Gastrocnemius medialis (tissue), 4 donors: ENCODE data around the gene PRELP. TPM values are rescaled to one million over a fixed set of nuclear protein-coding genes. Genes with fewer than 3 reads are reported as not detected.
A peak's percentile ranks its signal among the peaks of the same experiment; 100 is the strongest.

Experiments
- ATAC-seq, 2 donors: fragments of 150-250 bp; one replicate each; pipeline ENCODE4 v1.9.1; 2016
- DNase-seq, 2 donors: peaks; one replicate each; pipeline ENCODE4 v3.0.0-alpha.2; 2019
- H3K27ac ChIP-seq, 4 donors: fragments of 200-600 bp; sonication (generic); 1 replicate in 1 of 4; 2 replicates in 3 of 4; pipeline ENCODE4 v1.5.1; 2016 to 2018; ENCODE audit warnings: mild to moderate bottlenecking in 2 of 4, moderate library complexity in 1 of 4
- H3K27me3 ChIP-seq, 3 donors: fragments of 200-600 bp; sonication (generic) in 2 of 3; 1 replicate in 1 of 3; 2 replicates in 2 of 3; pipeline versions ENCODE4 v1.5.1 to v1.6.0; 2016 to 2019; ENCODE audit warnings: mild to moderate bottlenecking in 1 of 3, moderate library complexity in 1 of 3
- H3K36me3 ChIP-seq, 2 donors: fragments of 200-600 bp; sonication (generic) in 1 of 2; one replicate each; pipeline ENCODE4 v1.5.1; 2017 to 2018
- H3K4me1 ChIP-seq, 2 donors: fragments of 200-600 bp; sonication (generic) in 1 of 2; one replicate each; pipeline ENCODE4 v1.5.1; 2016 to 2017; ENCODE audit warnings: mild to moderate bottlenecking in 2 of 2
- H3K4me3 ChIP-seq, 4 donors: fragments of 200-600 bp; sonication (generic) in 3 of 4; 1 replicate in 1 of 4; 2 replicates in 3 of 4; pipeline ENCODE4 v1.5.1; 2016 to 2019; ENCODE audit warnings: mild to moderate bottlenecking in 2 of 4
- H3K9me3 ChIP-seq, 3 donors: fragments of 200-600 bp; sonication (generic) in 2 of 3; 1 replicate in 1 of 3; 2 replicates in 2 of 3; pipeline ENCODE4 v1.5.1; 2016 to 2019
- POLR2A ChIP-seq, 2 donors: fragments of 450-650 bp; IDR thresholded peaks; one replicate each; pipeline ENCODE4 v1.6.1; 2017; ENCODE audit warnings: antibody characterized with exemption in 2 of 2, mild to moderate bottlenecking in 2 of 2, moderate library complexity in 2 of 2
- in situ Hi-C, 4 donors: fragments of 200-750 bp; cut with MboI; loops; one replicate each; pipeline versions ENCODE4 v1.15.0 to v1.8.0; 2017; ENCODE audit warnings: low sequenced_read_pairs in 4 of 4
- intact Hi-C: fragments of 100-400 bp; cut with DNase I; formaldehyde crosslinking; loops from one replicate; pipeline ENCODE4 v1.15.1; 2023; ENCODE audit warnings: low total_unique reads
- total RNA-seq, 4 donors: library from RNA; depleted of rRNA; stranded (reverse); fragments of >200 nt; gene quantifications; one replicate each; pipeline versions ENCODE4 v1.1.0 to v1.2.3, GENCODE V29; 2016
- TF ChIP-seq, protein P1 (sequence below), 5 experiments: fragments of 450-650 bp in 3 of 5; fragments of 200-600 bp in 2 of 5; sonication (generic) in 2 of 5; IDR thresholded peaks in 4 of 5; conservative IDR thresholded peaks in 1 of 5; 1 replicate in 4 of 5; 2 replicates in 1 of 5; pipeline ENCODE4 v1.5.1; 2016 to 2019; ENCODE audit warnings: antibody characterized with exemption in 5 of 5, mild to moderate bottlenecking in 3 of 5, moderate library complexity in 3 of 5

PRELP gene
- total RNA-seq, 4 donors from 2014 or later, result 12.2 to 32.6 (median 16.9) TPM

DNA sequence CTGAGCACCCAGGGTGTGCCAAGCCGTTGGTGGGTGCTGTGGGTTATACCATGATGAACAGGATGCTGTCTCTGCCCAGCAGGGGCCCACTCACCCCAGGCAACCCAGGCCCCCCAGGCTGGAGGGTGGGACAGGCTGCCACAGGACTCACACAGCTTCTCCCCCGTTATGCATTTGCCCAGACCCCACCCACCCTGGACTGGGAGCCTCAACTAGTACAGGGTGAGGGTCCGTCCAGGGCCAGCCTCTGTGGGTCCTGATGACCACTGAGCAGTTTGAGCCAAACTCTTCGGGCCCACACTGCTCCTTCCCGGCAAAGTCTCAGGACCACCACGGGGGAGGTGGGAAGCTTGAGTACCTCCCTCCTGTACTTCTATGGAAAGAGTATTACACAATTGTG, 3.8 kb upstream of the PRELP start:
- Histone ChIP-seq H3K27ac (no peak overlapping the region), H3K4me3 (no peak overlapping the region), H3K27me3 (no peaks in the 10 kb centered on the region), H3K9me3 (no peaks in the 10 kb centered on the region), H3K36me3 (no peaks in the 10 kb centered on the region), H3K4me1 (peaks cover 9 to 15% of the 10 kb centered on the region in 2 donors)
- ATAC-seq, result no peak
- in situ Hi-C loops (loop anchor here in 1 of 4 donors (10.0 kb wide), 1 partner anchor 107 kb away; no protein-coding TSS in a partner anchor), intact Hi-C loops (no loop called here)
- DNase-seq, result no peak
- no peak for TF ChIP-seq POLR2A (IDR thresholded peaks at IDR 0.05)
- TF ChIP-seq, protein P1, sequence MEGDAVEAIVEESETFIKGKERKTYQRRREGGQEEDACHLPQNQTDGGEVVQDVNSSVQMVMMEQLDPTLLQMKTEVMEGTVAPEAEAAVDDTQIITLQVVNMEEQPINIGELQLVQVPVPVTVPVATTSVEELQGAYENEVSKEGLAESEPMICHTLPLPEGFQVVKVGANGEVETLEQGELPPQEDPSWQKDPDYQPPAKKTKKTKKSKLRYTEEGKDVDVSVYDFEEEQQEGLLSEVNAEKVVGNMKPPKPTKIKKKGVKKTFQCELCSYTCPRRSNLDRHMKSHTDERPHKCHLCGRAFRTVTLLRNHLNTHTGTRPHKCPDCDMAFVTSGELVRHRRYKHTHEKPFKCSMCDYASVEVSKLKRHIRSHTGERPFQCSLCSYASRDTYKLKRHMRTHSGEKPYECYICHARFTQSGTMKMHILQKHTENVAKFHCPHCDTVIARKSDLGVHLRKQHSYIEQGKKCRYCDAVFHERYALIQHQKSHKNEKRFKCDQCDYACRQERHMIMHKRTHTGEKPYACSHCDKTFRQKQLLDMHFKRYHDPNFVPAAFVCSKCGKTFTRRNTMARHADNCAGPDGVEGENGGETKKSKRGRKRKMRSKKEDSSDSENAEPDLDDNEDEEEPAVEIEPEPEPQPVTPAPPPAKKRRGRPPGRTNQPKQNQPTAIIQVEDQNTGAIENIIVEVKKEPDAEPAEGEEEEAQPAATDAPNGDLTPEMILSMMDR (IDR thresholded peaks at IDR 0.05 in 4 of 5, conservative IDR thresholded peaks at IDR 0.05 in 1 of 5), result no peak

DNA sequence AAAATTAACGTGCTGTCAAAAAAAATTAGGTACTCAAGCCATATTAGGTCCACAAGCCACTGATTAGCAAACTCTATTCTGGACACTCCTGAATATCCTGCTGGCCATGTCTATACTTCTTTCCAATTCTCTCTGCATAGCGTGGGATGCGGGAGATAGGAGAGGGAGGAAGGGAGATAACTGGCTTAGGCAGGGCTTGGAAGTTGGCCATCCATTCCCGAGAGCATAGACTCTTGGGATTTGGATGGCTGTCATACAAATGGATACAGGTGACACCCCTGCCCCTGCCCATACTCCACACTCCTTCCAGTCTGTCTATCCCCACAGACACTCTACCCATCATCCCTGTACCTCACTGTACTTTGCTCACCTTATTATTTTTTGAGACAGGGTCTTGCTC, 2.3 kb upstream of the PRELP start:
- no peaks in the 10 kb centered on the region for H3K27me3 ChIP-seq
- H3K4me3 ChIP-seq, result no peak overlapping the region
- in situ Hi-C loops (loop anchor here in 1 of 4 donors (10.0 kb wide), 1 partner anchor 108 kb away; no protein-coding TSS in a partner anchor), intact Hi-C loops (no loop called here)
- TF ChIP-seq, protein P1 (IDR thresholded peaks at IDR 0.05 in 4 of 5, conservative IDR thresholded peaks at IDR 0.05 in 1 of 5), result no peak
- no peak for TF ChIP-seq POLR2A (IDR thresholded peaks at IDR 0.05)
- peaks cover 0 to under 1% of the 10 kb centered on the region in 2 donors for H3K4me1 ChIP-seq
- DNase-seq (no peak), ATAC-seq (no peak)
- no peaks in the 10 kb centered on the region for H3K9me3 ChIP-seq
- no peaks in the 10 kb centered on the region for H3K36me3 ChIP-seq
- H3K27ac ChIP-seq, result no peak overlapping the region

DNA sequence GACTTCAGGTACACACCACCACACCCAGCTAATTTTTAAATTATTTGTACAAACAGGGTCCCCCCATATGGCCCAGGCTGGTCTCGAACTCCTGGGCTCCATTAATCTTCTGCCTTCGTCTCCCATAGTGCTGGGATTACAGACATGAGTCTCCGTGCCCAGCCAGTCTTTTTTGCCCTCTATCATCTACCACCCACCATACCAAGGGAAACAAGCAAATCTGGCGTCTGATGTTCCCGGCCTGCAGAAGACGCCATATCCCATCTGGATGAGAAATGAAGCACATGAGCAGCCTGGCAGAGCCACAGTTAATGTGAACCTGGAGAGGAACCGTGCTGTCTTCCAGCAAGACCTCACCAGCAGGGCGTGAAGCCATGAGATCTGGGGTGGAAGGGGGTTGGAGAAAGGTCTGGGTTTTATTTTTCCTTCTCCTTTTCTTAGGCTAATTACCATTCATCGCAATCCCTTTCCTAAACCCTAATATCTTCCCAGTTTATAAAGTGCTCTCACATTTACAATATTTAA, 1.8 kb upstream of the PRELP start:
- DNase-seq (no peak), ATAC-seq (no peak)
- Histone ChIP-seq H3K4me1 (no peaks in the 10 kb centered on the region), H3K36me3 (no peaks in the 10 kb centered on the region), H3K27me3 (no peaks in the 10 kb centered on the region), H3K4me3 (no peak overlapping the region), H3K27ac (no peak overlapping the region), H3K9me3 (no peaks in the 10 kb centered on the region)
- TF ChIP-seq POLR2A (IDR thresholded peaks at IDR 0.05), result no peak
- TF ChIP-seq, protein P1 (IDR thresholded peaks at IDR 0.05 in 4 of 5, conservative IDR thresholded peaks at IDR 0.05 in 1 of 5), result no peak
- intact Hi-C loops (no loop called here), in situ Hi-C loops (loop anchor here in 1 of 4 donors (10.0 kb wide), 1 partner anchor 109 kb away; no protein-coding TSS in a partner anchor)

DNA sequence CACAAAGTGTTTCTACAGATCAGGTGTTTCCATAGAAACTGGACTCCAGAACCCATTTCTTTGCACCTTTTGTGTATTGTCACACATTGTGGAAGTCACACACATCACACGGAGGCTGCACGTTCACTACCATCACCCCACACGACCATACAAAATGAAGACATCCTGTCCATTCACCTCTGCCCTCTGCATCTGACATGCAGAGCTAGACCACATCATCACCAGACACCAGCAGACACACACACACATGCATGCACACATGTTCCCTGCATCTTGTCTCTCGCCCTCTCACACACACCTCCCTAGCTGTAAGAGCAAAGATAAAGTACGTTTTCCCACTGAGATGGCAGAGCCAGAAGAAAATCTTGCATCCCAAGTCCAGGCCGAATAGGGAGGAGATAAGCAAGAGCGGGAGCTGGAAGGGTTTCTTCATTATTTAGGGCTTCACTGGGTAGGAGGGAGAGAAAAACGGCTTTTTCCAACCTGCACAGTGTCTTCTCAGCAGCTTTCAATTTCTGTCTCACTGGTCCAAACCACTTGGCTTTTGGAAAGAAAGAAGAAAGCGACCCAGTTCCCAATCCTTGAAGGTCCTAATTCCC, 709 bp downstream of the PRELP start:
- intact Hi-C loops (no loop called here), in situ Hi-C loops (loop anchor here in 1 of 4 donors (10.0 kb wide), 1 partner anchor 112 kb away; no protein-coding TSS in a partner anchor)
- TF ChIP-seq, protein P1 (IDR thresholded peaks at IDR 0.05 in 4 of 5, conservative IDR thresholded peaks at IDR 0.05 in 1 of 5), result no peak
- no peak for TF ChIP-seq POLR2A (IDR thresholded peaks at IDR 0.05)
- Histone ChIP-seq H3K4me1 (peaks cover 0 to 9% of the 10 kb centered on the region in 2 donors), H3K27ac (peak overlapping the region; percentile 67 to 75 (median 71)), H3K4me3 (peak overlapping the region; percentile 35 to 51 (median 42)), H3K9me3 (no peaks in the 10 kb centered on the region), H3K27me3 (no peaks in the 10 kb centered on the region), H3K36me3 (no peaks in the 10 kb centered on the region)
- DNase-seq (no peak), ATAC-seq (no peak)
